ENCODE measurements around the gene GRB10.

Gene GRB10

GRCh38 chr7:50782375-50783208 is at the start of gene GRB10:
Gene GRB10, minus strand, starts transcription at chr7:50782896. Its CDS starts 50,574 bp downstream, at chr7:50732322.
- no peak within 1 kb of the TSS for H3K9ac ChIP-seq (ENCODE audit: low read length)
- no peak within 1 kb of the TSS for H3K27ac ChIP-seq (ENCODE audit: low read depth, low read length)
- H3K9me3 ChIP-seq (ENCODE audit: low read length) = no peaks in the 10 kb centered on the region
- H3K4me1 ChIP-seq (ENCODE audit: insufficient read depth, low read length) = peaks cover 38% of the 10 kb centered on the region
- H3K4me3 ChIP-seq (ENCODE audit: low read depth in 1 of 2, low read length in 2 of 2) = peak within 1 kb of the TSS; percentile 38 to 39
- H3K36me3 ChIP-seq (ENCODE audit: insufficient read depth, low read length) = no peaks in the 10 kb centered on the region
- no peaks in the 10 kb centered on the region for H3K27me3 ChIP-seq (ENCODE audit: control insufficient read depth in 1 of 2, insufficient read depth in 2 of 2, low read length in 2 of 2)

- Histone ChIP-seq H3K4me1 (ENCODE audit: insufficient read depth, low read length) (no peaks in the 10 kb centered on the region), H3K27ac (ENCODE audit: low read depth, low read length) (no peak overlapping the region), H3K27me3 (ENCODE audit: control insufficient read depth in 1 of 2, insufficient read depth in 2 of 2, low read length in 2 of 2) (no peaks in the 10 kb centered on the region), H3K9me3 (ENCODE audit: low read length) (no peaks in the 10 kb centered on the region), H3K9ac (ENCODE audit: low read length) (no peak overlapping the region), H3K36me3 (ENCODE audit: insufficient read depth, low read length) (no peaks in the 10 kb centered on the region), H3K4me3 (ENCODE audit: low read depth in 1 of 2, low read length in 2 of 2) (no peak overlapping the region)
Measured at GRCh38 chr7:50828801-50829200, 46.1 kb upstream of the GRB10 start.

GRCh38 chr7:50828116-50828515 is 45.4 kb upstream of the GRB10 start:
- no peak overlapping the region for H3K4me3 ChIP-seq (ENCODE audit: low read depth in 1 of 2, low read length in 2 of 2)
- H3K27ac ChIP-seq (ENCODE audit: low read depth, low read length) = no peak overlapping the region
- H3K9me3 ChIP-seq (ENCODE audit: low read length) = no peaks in the 10 kb centered on the region
- no peaks in the 10 kb centered on the region for H3K4me1 ChIP-seq (ENCODE audit: insufficient read depth, low read length)
- H3K27me3 ChIP-seq (ENCODE audit: control insufficient read depth in 1 of 2, insufficient read depth in 2 of 2, low read length in 2 of 2) = no peaks in the 10 kb centered on the region
- H3K9ac ChIP-seq (ENCODE audit: low read length) = no peak overlapping the region
- no peaks in the 10 kb centered on the region for H3K36me3 ChIP-seq (ENCODE audit: insufficient read depth, low read length)

GRCh38 chr7:50827281-50827680 is 44.6 kb upstream of the GRB10 start:
- Histone ChIP-seq H3K4me1 (ENCODE audit: insufficient read depth, low read length) (no peaks in the 10 kb centered on the region), H3K4me3 (ENCODE audit: low read depth in 1 of 2, low read length in 2 of 2) (no peak overlapping the region), H3K9ac (ENCODE audit: low read length) (no peak overlapping the region), H3K36me3 (ENCODE audit: insufficient read depth, low read length) (no peaks in the 10 kb centered on the region), H3K27ac (ENCODE audit: low read depth, low read length) (no peak overlapping the region), H3K9me3 (ENCODE audit: low read length) (no peaks in the 10 kb centered on the region), H3K27me3 (ENCODE audit: control insufficient read depth in 1 of 2, insufficient read depth in 2 of 2, low read length in 2 of 2) (no peaks in the 10 kb centered on the region)

GRCh38 chr7:50826371-50827172 is 43.9 kb upstream of the GRB10 start:
- H3K4me3 ChIP-seq (ENCODE audit: low read depth in 1 of 2, low read length in 2 of 2) = no peak overlapping the region
- H3K27me3 ChIP-seq (ENCODE audit: control insufficient read depth in 1 of 2, insufficient read depth in 2 of 2, low read length in 2 of 2) = no peaks in the 10 kb centered on the region
- no peak overlapping the region for H3K27ac ChIP-seq (ENCODE audit: low read depth, low read length)
- H3K9me3 ChIP-seq (ENCODE audit: low read length) = no peaks in the 10 kb centered on the region
- no peaks in the 10 kb centered on the region for H3K36me3 ChIP-seq (ENCODE audit: insufficient read depth, low read length)
- no peak overlapping the region for H3K9ac ChIP-seq (ENCODE audit: low read length)
- no peaks in the 10 kb centered on the region for H3K4me1 ChIP-seq (ENCODE audit: insufficient read depth, low read length)

GRCh38 chr7:50825465-50825864 is 42.8 kb upstream of the GRB10 start:
- H3K4me3 ChIP-seq (ENCODE audit: low read depth in 1 of 2, low read length in 2 of 2) = no peak overlapping the region
- no peak overlapping the region for H3K9ac ChIP-seq (ENCODE audit: low read length)
- no peak overlapping the region for H3K27ac ChIP-seq (ENCODE audit: low read depth, low read length)
- H3K4me1 ChIP-seq (ENCODE audit: insufficient read depth, low read length) = no peaks in the 10 kb centered on the region
- H3K36me3 ChIP-seq (ENCODE audit: insufficient read depth, low read length) = no peaks in the 10 kb centered on the region
- no peaks in the 10 kb centered on the region for H3K27me3 ChIP-seq (ENCODE audit: control insufficient read depth in 1 of 2, insufficient read depth in 2 of 2, low read length in 2 of 2)
- H3K9me3 ChIP-seq (ENCODE audit: low read length) = no peaks in the 10 kb centered on the region

GRCh38 chr7:50824882-50825281 is 42.2 kb upstream of the GRB10 start:
- Histone ChIP-seq H3K9ac (ENCODE audit: low read length) (no peak overlapping the region), H3K4me1 (ENCODE audit: insufficient read depth, low read length) (no peaks in the 10 kb centered on the region), H3K27ac (ENCODE audit: low read depth, low read length) (no peak overlapping the region), H3K36me3 (ENCODE audit: insufficient read depth, low read length) (no peaks in the 10 kb centered on the region), H3K9me3 (ENCODE audit: low read length) (no peaks in the 10 kb centered on the region), H3K27me3 (ENCODE audit: control insufficient read depth in 1 of 2, insufficient read depth in 2 of 2, low read length in 2 of 2) (no peaks in the 10 kb centered on the region), H3K4me3 (ENCODE audit: low read depth in 1 of 2, low read length in 2 of 2) (no peak overlapping the region)

- Histone ChIP-seq H3K9ac (ENCODE audit: low read length) (no peak overlapping the region), H3K4me1 (ENCODE audit: insufficient read depth, low read length) (no peaks in the 10 kb centered on the region), H3K9me3 (ENCODE audit: low read length) (no peaks in the 10 kb centered on the region), H3K27ac (ENCODE audit: low read depth, low read length) (no peak overlapping the region), H3K4me3 (ENCODE audit: low read depth in 1 of 2, low read length in 2 of 2) (no peak overlapping the region), H3K27me3 (ENCODE audit: control insufficient read depth in 1 of 2, insufficient read depth in 2 of 2, low read length in 2 of 2) (no peaks in the 10 kb centered on the region), H3K36me3 (ENCODE audit: insufficient read depth, low read length) (no peaks in the 10 kb centered on the region)
Measured at GRCh38 chr7:50822706-50823105, 40.0 kb upstream of the GRB10 start.

GRCh38 chr7:50822110-50822509 is 39.4 kb upstream of the GRB10 start:
- Histone ChIP-seq H3K27ac (ENCODE audit: low read depth, low read length) (no peak overlapping the region), H3K27me3 (ENCODE audit: control insufficient read depth in 1 of 2, insufficient read depth in 2 of 2, low read length in 2 of 2) (no peaks in the 10 kb centered on the region), H3K36me3 (ENCODE audit: insufficient read depth, low read length) (no peaks in the 10 kb centered on the region)

GRCh38 chr7:50821457-50822008 is 38.8 kb upstream of the GRB10 start:
- H3K27me3 ChIP-seq (ENCODE audit: control insufficient read depth in 1 of 2, insufficient read depth in 2 of 2, low read length in 2 of 2) = no peaks in the 10 kb centered on the region
- no peak overlapping the region for H3K9ac ChIP-seq (ENCODE audit: low read length)
- no peak overlapping the region for H3K27ac ChIP-seq (ENCODE audit: low read depth, low read length)
- H3K9me3 ChIP-seq (ENCODE audit: low read length) = no peaks in the 10 kb centered on the region
- no peak overlapping the region for H3K4me3 ChIP-seq (ENCODE audit: low read depth in 1 of 2, low read length in 2 of 2)
- no peaks in the 10 kb centered on the region for H3K36me3 ChIP-seq (ENCODE audit: insufficient read depth, low read length)
- H3K4me1 ChIP-seq (ENCODE audit: insufficient read depth, low read length) = no peaks in the 10 kb centered on the region

More at GRCh38 chr7:50822110-50822509, 39.4 kb upstream of the GRB10 start:
- H3K9me3 ChIP-seq (ENCODE audit: low read length) = no peaks in the 10 kb centered on the region
- H3K9ac ChIP-seq (ENCODE audit: low read length) = no peak overlapping the region
- no peaks in the 10 kb centered on the region for H3K4me1 ChIP-seq (ENCODE audit: insufficient read depth, low read length)
- no peak overlapping the region for H3K4me3 ChIP-seq (ENCODE audit: low read depth in 1 of 2, low read length in 2 of 2)

- Histone ChIP-seq H3K4me3 (ENCODE audit: low read depth in 1 of 2, low read length in 2 of 2) (no peak overlapping the region), H3K36me3 (ENCODE audit: insufficient read depth, low read length) (no peaks in the 10 kb centered on the region), H3K9me3 (ENCODE audit: low read length) (no peaks in the 10 kb centered on the region), H3K27me3 (ENCODE audit: control insufficient read depth in 1 of 2, insufficient read depth in 2 of 2, low read length in 2 of 2) (no peaks in the 10 kb centered on the region), H3K27ac (ENCODE audit: low read depth, low read length) (no peak overlapping the region), H3K4me1 (ENCODE audit: insufficient read depth, low read length) (no peaks in the 10 kb centered on the region), H3K9ac (ENCODE audit: low read length) (no peak overlapping the region)
Measured at GRCh38 chr7:50818324-50818723, 35.6 kb upstream of the GRB10 start.
